ENCODE results near the gene TFDP3.
A peak's percentile ranks its signal among the peaks of the same experiment; 100 is the strongest.

Gene TFDP3

DNA sequence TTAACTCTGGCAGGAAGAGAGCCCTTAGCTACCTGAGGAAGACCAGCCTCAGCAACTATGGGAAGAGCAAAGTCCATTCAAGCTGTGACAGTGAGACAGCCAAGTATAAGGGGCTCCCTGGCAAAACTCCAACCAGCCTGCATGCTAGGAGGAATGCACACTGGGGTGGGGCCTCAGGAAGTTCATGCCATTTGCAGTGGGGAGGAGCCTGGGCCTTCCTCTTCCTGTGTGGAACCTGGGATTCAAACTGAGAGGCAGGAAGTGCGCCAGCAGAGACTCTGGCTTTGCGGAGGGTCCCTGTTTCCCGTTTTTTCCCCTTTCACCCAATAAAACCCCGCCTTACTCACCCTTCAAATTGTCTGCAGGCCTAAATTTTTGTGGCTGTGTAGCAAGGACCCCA is 33.0 kb downstream of the TFDP3 start:
- DNase-seq: no peak

GRCh38 chrX:133183806-133184205 is 34.3 kb downstream of the TFDP3 start:
- DNase-seq: no peak

GRCh38 chrX:133179500-133179899 is 38.7 kb downstream of the TFDP3 start:
- no peak for DNase-seq

- no peak for DNase-seq
These were observed 41.0 kb downstream of the TFDP3 start for GRCh38 chrX:133177202-133177601.

DNA sequence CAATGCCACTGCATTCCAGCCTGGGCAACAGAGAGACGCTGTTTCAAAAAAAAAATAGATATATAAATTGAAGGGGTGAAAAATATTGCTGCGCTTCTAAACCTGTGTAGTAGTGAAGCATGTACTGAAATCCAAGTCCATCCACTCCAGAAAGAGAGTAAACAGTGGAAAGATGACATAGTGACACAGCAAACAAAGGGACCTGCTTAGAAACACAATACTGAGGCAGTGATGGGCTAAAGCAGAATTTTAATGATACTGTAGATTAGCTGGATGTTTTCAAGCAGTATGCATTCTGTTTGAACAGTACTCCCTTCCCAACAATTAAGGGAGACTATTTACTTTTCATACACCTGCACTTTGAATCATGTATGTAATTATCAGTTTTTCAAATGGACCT is 42.5 kb downstream of the TFDP3 start:
- DNase-seq: no peak

GRCh38 chrX:133175162-133175561 is 43.0 kb downstream of the TFDP3 start:
- no peak for DNase-seq

DNA sequence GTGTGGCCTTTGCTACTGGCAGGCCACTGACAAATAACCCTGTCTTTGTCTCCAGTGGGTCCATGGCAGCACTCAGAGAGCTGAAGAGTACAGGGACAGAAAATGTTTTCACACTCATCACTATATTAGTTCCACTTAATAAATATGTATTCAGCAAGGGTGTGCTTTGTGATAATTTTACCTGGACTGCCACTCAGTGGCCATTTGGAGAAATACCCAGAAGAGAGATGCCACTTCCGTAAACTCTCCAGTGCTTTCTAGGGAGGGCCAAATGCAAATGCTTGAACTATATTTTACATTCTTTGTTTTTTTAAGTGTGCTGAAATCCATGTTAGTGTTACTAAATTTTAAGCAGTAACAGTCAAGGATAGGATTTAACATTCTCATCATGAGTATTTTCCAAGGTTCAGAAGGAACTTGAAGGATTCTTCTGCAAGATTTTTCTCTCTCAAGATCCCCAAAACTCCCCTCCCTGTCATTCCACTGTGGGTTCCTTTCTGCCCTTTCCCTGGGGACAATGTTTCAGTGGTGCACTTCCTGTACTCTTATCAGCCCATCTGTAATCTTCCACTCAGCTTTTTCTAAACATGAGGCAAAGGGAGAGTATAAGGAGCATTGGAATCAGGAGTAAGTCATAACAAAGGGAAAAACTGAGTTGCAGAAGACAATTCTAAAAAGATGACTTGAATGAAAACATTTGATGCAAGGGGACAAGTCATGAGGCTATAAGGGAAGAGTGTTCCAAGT is 46.0 kb downstream of the TFDP3 start:
- DNase-seq: peak; percentile 6

Measured in activated CD4-positive, alpha-beta T cell treated with anti-CD3 and anti-CD28 coated beads, Interleukin-2, amount 50 U/mL, for 16 hours (primary cell).